Neuronal stem cell (in vitro differentiated cells): Measurements from ENCODE around the gene PLEKHA4.
"Not testable (repeated sequence)": the region's sequence is repeated elsewhere in the genome, so short reads cannot be mapped to it uniquely, and the experiment has no call there.

ENCODE experiments used
- DNase-seq: peaks from one replicate; pipeline ENCODE4 v3.0.0-alpha.2; 2013; ENCODE audit warnings: low spot score
- H2AFZ ChIP-seq: one replicate; pipeline ENCODE4 v1.6.1; 2013; ENCODE audit warnings: mild to moderate bottlenecking, low read length, inconsistent platforms
- H2AK5ac ChIP-seq: 2 replicates; pipeline ENCODE4 v1.6.1; 2013; ENCODE audit warnings: low read depth, mild to moderate bottlenecking, inconsistent platforms, low read length, moderate library complexity, mixed read lengths
- H2BK120ac ChIP-seq: 2 replicates; pipeline ENCODE4 v1.6.1; 2013; ENCODE audit warnings: low read depth, mild to moderate bottlenecking, inconsistent platforms, low read length, moderate library complexity, mixed read lengths
- H2BK12ac ChIP-seq: one replicate; pipeline ENCODE4 v1.6.1; 2013; ENCODE audit warnings: low read length, inconsistent platforms
- H2BK15ac ChIP-seq: 2 replicates; pipeline ENCODE4 v1.6.1; 2013; ENCODE audit warnings: mild to moderate bottlenecking, low read length, inconsistent platforms, mixed read lengths
- H2BK5ac ChIP-seq: one replicate; pipeline ENCODE4 v1.6.1; 2013; ENCODE audit warnings: inconsistent platforms, mild to moderate bottlenecking, low read length, moderate library complexity
- H3K14ac ChIP-seq: one replicate; pipeline ENCODE4 v1.6.1; 2013; ENCODE audit warnings: low read length, inconsistent platforms
- H3K18ac ChIP-seq: 2 replicates; pipeline ENCODE4 v1.6.1; 2013; ENCODE audit warnings: low read length, inconsistent platforms
- H3K23ac ChIP-seq: 2 replicates; pipeline ENCODE4 v1.6.1; 2013; ENCODE audit warnings: low read depth, mild to moderate bottlenecking, mixed read lengths, low read length, inconsistent platforms; ENCODE audit not compliant: poor library complexity
- H3K27ac ChIP-seq: replicated peaks from 3 replicates; pipeline ENCODE4 v1.5.1; 2013; ENCODE audit warnings: low read length, inconsistent platforms
- H3K27me3 ChIP-seq, 3 experiments: 2 replicates each; pipeline ENCODE4 v1.6.1; 2013; ENCODE audit warnings: low read length in 3 of 3, mild to moderate bottlenecking in 2 of 3, inconsistent platforms in 1 of 3, low read depth in 1 of 3, mixed read lengths in 1 of 3, moderate library complexity in 1 of 3; ENCODE audit not compliant: control insufficient read depth in 3 of 3, insufficient read depth in 3 of 3
- H3K36me3 ChIP-seq, 2 donors: replicated peaks in 1 of 2; 2 replicates each; pipeline ENCODE4 v1.6.1; 2013; ENCODE audit warnings: low read length in 2 of 2; ENCODE audit not compliant: control insufficient read depth in 2 of 2, insufficient read depth in 2 of 2
- H3K4ac ChIP-seq: 2 replicates; pipeline ENCODE4 v1.6.1; 2013; ENCODE audit warnings: inconsistent platforms, mild to moderate bottlenecking, low read length, moderate library complexity
- H3K4me1 ChIP-seq, 2 donors: 1 replicate in 1 of 2; 2 replicates in 1 of 2; pipeline ENCODE4 v1.6.1; 2013; ENCODE audit warnings: low read length in 2 of 2, low read depth in 1 of 2; ENCODE audit not compliant: control insufficient read depth in 2 of 2, insufficient read depth in 1 of 2
- H3K4me2 ChIP-seq: one replicate; pipeline ENCODE4 v1.6.1; 2013; ENCODE audit warnings: mild to moderate bottlenecking, low read length, inconsistent platforms; ENCODE audit not compliant: insufficient read depth, poor library complexity, severe bottlenecking
- H3K4me3 ChIP-seq, 2 donors: 2 replicates each; pipeline ENCODE4 v1.5.1; 2013; ENCODE audit warnings: low read length in 2 of 2, mild to moderate bottlenecking in 2 of 2, inconsistent platforms in 1 of 2, moderate library complexity in 1 of 2
- H3K79me1 ChIP-seq: one replicate; pipeline ENCODE4 v1.6.1; 2013; ENCODE audit warnings: low read depth, mild to moderate bottlenecking, inconsistent platforms, low read length, moderate library complexity
- H3K9ac ChIP-seq: one replicate; pipeline ENCODE4 v1.6.1; 2013; ENCODE audit warnings: mild to moderate bottlenecking, low read depth, low read length, inconsistent platforms; ENCODE audit not compliant: poor library complexity
- H3K9me3 ChIP-seq, 2 donors: replicated peaks in 1 of 2; 2 replicates each; pipeline versions ENCODE3 to v1.6.1; 2013; ENCODE audit warnings: low read length in 2 of 2, mild to moderate bottlenecking in 2 of 2, inconsistent platforms in 1 of 2, low read depth in 1 of 2, mixed read lengths in 1 of 2, moderate library complexity in 1 of 2; ENCODE audit not compliant: control insufficient read depth in 2 of 2, insufficient read depth in 1 of 2
- H4K8ac ChIP-seq: one replicate; pipeline ENCODE4 v1.6.1; 2013; ENCODE audit warnings: low read depth, mild to moderate bottlenecking, inconsistent platforms, low read length, moderate library complexity
- H4K91ac ChIP-seq: one replicate; pipeline ENCODE4 v1.6.1; 2013; ENCODE audit warnings: low read length, low read depth, mild to moderate bottlenecking, inconsistent platforms; ENCODE audit not compliant: poor library complexity
- WGBS, 2 donors: extraction: QIAGEN DNeasy Blood & Tissue Kit; methylation state at CpG; one replicate each; pipeline ENCODE4 v1.1.7; 2013; ENCODE audit warnings: missing lambda C conversion rate in 2 of 2, mixed read lengths in 1 of 2; ENCODE audit not compliant: insufficient read length in 2 of 2, insufficient replicate concordance in 1 of 2; ENCODE audit errors: extremely low coverage in 2 of 2; 5-methylcytosine and 5-hydroxymethylcytosine counted together

PLEKHA4 gene

GRCh38 chr19:48900477-48901406, 32.3 kb upstream of the PLEKHA4 start:
- Histone ChIP-seq H3K9ac (peak overlapping the region; percentile 90), H3K23ac (peak overlapping the region; percentile 1), H2AK5ac (peak overlapping the region; percentile 81), H4K91ac (no peak overlapping the region), H3K79me1 (peaks cover 3% of the 10 kb centered on the region), H3K4me1 (peaks cover 7 to 9% of the 10 kb centered on the region in 2 donors), H2AFZ (peak overlapping the region; percentile 80), H2BK5ac (peak overlapping the region; percentile 43), H3K27ac (no peak overlapping the region), H3K9me3 (no peaks in the 10 kb centered on the region), H3K36me3 (peaks cover 4 to 30% of the 10 kb centered on the region in 2 donors), H4K8ac (no peak overlapping the region), H3K27me3 (no peaks in the 10 kb centered on the region), H3K4ac (no peak overlapping the region), H2BK120ac (no peak overlapping the region), H3K18ac (peak overlapping the region; percentile 59), H2BK15ac (peak overlapping the region; percentile 30), H3K4me2 (peak overlapping the region; percentile 81), H3K4me3 (peak overlapping the region; percentile 73 to 86), H3K14ac (no peak overlapping the region), H2BK12ac (no peak overlapping the region)
- DNase-seq, result no peak
- WGBS, 2 donors, result no CpG with 5 or more reads among the region's 24 CpGs

- H3K23ac ChIP-seq, result peak within 1 kb of the TSS; percentile 1
- WGBS, 2 donors, result no CpG with 5 or more reads among the region's 34 CpGs
- peaks cover 0 to 2% (median 0%) of the 10 kb centered on the region in 3 experiments for H3K27me3 ChIP-seq
- peak within 1 kb of the TSS; percentile 30 for H2BK15ac ChIP-seq
- peak within 1 kb of the TSS; percentile 73 to 86 for H3K4me3 ChIP-seq
- no peak within 1 kb of the TSS for H4K91ac ChIP-seq
- peak within 1 kb of the TSS; percentile 43 for H2BK5ac ChIP-seq
- peak within 1 kb of the TSS; percentile 59 for H3K18ac ChIP-seq
- peak within 1 kb of the TSS; percentile 90 for H3K9ac ChIP-seq
- H3K79me1 ChIP-seq, result no peaks in the 10 kb centered on the region
- peaks cover 7 to 9% of the 10 kb centered on the region in 2 donors for H3K4me1 ChIP-seq
- H2BK120ac ChIP-seq, result no peak within 1 kb of the TSS
- H2BK12ac ChIP-seq, result no peak within 1 kb of the TSS
- H3K4ac ChIP-seq, result no peak within 1 kb of the TSS
- no peak within 1 kb of the TSS for H3K14ac ChIP-seq
- DNase-seq, result peak; percentile 100
- H2AFZ ChIP-seq, result peak within 1 kb of the TSS; percentile 80
- H3K4me2 ChIP-seq, result peak within 1 kb of the TSS; percentile 81
- H4K8ac ChIP-seq, result no peak within 1 kb of the TSS
- peak within 1 kb of the TSS; percentile 81 for H2AK5ac ChIP-seq
- H3K9me3 ChIP-seq, result no peaks in the 10 kb centered on the region
- peaks cover 0 to 22% of the 10 kb centered on the region in 2 donors for H3K36me3 ChIP-seq
- H3K27ac ChIP-seq, result peak within 1 kb of the TSS; percentile 87
These were observed 31.5 kb upstream of the PLEKHA4 start, which contains the start of gene NUCB1 for GRCh38 chr19:48899781-48900476. TSS of gene NUCB1 (plus strand) at chr19:48900312. CDS start at chr19:48900797, 485 bp downstream.

GRCh38 chr19:48899386-48899749, 31.0 kb upstream of the PLEKHA4 start:
- not testable (repeated sequence) for H3K9me3 ChIP-seq, H4K91ac ChIP-seq, H2AK5ac ChIP-seq, H3K9ac ChIP-seq, DNase-seq, H3K27me3 ChIP-seq, H3K4ac ChIP-seq, H2BK15ac ChIP-seq, H3K23ac ChIP-seq, H2BK120ac ChIP-seq, H3K4me1 ChIP-seq, H3K79me1 ChIP-seq, H2BK12ac ChIP-seq, H3K14ac ChIP-seq, H4K8ac ChIP-seq, H3K18ac ChIP-seq
- Histone ChIP-seq H2BK5ac (peak overlapping the region; percentile 43), H3K36me3 (peaks cover 0 to 16% of the 10 kb centered on the region in 2 donors), H3K4me2 (peak overlapping the region; percentile 14), H2AFZ (peak overlapping the region; percentile 80), H3K4me3 (peak overlapping the region in 1 of 2 donors; percentile 73), H3K27ac (peak overlapping the region; percentile 87)
- no CpG with 5 or more reads among the region's 11 CpGs for WGBS, 2 donors

DNA sequence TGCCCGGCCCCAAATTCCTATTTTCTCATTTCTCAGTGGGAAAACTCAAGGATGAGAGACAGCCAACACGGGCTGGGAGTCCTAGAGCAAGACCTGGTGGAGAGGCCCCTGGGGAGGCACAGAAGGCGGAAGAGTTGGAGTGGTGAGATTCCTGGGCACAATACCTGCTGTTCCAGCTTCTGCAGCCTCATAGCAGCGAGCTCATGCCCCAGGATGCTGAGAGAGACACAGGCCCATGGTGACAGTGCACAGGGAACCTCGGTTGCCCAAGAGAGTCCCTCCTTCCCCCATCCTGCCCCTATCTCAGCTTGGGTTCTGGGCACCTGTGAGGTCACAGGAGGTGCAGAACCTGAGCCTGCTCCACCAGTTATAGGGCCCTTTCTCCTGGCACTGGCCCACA, 28.8 kb upstream of the PLEKHA4 start:
- H3K36me3 ChIP-seq, result peaks cover 0 to 7% of the 10 kb centered on the region in 2 donors
- H3K4me3 ChIP-seq, result no peak overlapping the region
- no peak overlapping the region for H2BK120ac ChIP-seq
- no peak overlapping the region for H3K9ac ChIP-seq
- H3K18ac ChIP-seq, result no peak overlapping the region
- no peak overlapping the region for H4K91ac ChIP-seq
- no peak overlapping the region for H2BK15ac ChIP-seq
- H2BK5ac ChIP-seq, result no peak overlapping the region
- peaks cover 7 to 9% of the 10 kb centered on the region in 2 donors for H3K4me1 ChIP-seq
- no peak overlapping the region for H4K8ac ChIP-seq
- peaks cover 0 to 3% (median 0%) of the 10 kb centered on the region in 3 experiments for H3K27me3 ChIP-seq
- H2AK5ac ChIP-seq, result peak overlapping the region; percentile 1
- no CpG with 5 or more reads among the region's 5 CpGs for WGBS, 2 donors
- H3K4me2 ChIP-seq, result no peak overlapping the region
- no peak overlapping the region for H3K27ac ChIP-seq
- H3K9me3 ChIP-seq, result no peaks in the 10 kb centered on the region
- no peak overlapping the region for H2AFZ ChIP-seq
- H2BK12ac ChIP-seq, result no peak overlapping the region
- H3K23ac ChIP-seq, result no peak overlapping the region
- H3K4ac ChIP-seq, result no peak overlapping the region
- no peaks in the 10 kb centered on the region for H3K79me1 ChIP-seq
- no peak overlapping the region for H3K14ac ChIP-seq
- no peak for DNase-seq
